HG03460 (cell line): Measurements from ENCODE around the gene PLAAT2.
"Not testable (repeated sequence)": the region's sequence is repeated elsewhere in the genome, so short reads cannot be mapped to it uniquely, and the experiment has no call there.

ENCODE experiments used
- ATAC-seq: cut with Tn5 transposase; IDR thresholded peaks from one replicate; pipeline ENCODE4 v1.9.1; 2021; ENCODE audit not compliant: unreplicated experiment

Gene PLAAT2

DNA sequence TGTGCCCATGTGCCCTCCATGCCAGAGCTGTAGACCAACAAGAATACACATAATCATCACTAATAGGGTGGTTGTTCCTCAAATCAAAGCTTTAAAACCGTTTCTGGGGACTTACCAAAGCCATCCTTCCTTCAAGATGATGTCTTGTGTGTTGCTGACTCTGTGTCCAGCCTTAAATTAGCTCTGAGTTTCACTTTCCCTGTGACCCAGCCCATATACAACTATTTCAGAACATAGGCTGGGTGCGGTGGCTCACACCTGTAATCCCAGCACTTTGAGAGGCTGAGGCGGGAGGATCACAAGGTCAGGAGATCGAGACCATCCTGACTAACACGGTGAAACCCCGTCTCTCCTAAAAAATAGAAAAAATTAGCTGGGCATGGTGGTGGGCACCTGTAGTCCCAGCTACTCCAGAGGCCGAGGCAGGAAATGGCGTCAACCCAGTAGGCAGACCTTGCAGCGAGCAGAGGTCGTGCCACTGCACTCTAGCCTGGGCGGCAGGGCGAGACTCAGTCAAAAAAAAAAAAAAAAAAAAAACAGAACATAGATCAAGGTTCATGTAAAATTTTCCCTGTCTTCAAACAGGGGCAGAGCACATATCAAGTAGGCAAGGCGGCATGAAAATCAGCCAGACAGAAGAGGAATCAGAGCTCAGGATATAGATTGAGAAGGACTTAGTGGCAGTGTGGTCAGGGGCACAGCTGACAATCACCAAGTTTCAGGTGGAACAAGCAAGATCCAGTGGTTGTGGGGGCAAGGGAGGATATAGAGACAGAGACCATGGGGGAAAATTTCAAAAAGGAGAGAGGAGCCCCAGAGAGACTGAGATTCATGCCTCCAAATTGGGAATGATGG lies at the start of gene PLAAT2:
Gene PLAAT2 (minus strand): TSS at position 179 of the 855 bp plus-strand sequence. CDS start 55 bp downstream, at position 124.
- ATAC-seq: no peak

- ATAC-seq: no peak
Observed at GRCh38 chr11:63612181-63612580, 49.0 kb upstream of the PLAAT2 start.

DNA sequence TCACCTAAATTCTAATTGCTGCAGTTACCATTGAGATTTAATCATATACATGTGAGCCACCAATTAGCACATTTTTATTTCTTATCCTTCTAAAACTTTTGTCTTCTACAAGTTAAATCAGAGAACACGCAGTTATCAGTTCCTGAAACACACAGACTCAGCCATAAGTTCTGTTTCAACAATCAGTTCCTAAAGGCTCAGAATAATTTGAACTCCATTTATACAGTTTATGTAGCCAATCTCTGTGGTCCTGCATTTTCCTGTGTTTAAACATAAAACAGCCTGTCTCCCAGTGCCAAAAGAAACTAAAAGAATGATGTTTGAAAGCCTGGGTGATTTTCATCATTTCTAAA lies 48.2 kb upstream of the PLAAT2 start:
- no peak for ATAC-seq

DNA sequence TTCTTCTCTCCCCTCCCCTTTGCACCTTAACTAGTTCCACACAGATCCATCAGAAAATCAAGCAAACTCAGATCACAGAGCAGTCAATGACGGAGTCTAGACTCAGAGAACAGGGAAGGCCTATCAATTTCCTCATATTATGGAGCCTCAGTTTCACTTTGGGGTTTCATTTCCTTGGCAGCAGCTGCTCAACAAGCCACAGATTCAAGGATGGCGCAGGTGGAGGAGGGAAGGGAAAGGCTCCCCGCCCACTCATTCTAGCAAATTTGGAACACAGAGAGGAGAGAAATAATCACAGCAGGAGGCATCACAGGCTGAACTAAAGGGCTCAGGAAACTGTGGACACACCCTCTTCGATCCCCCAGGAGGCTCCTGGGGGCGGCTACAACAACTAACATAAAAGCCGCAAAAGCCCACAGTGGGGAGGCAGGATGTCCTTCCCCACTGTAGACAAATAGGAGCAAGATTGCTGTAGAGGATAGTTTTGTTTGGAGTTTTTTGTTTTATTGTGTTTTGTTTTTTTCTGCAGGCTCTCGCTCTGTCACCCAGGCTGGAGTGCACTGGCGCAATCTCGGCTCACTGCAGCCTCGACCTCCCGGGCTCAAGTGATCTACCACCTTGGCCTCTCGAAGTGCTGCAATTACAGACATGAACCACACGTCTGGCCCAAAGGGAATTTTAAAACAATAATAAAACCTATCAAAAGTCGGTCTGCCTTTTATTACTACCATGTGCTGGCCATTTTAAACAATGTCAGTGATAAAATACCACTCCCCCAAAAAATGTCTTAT lies 47.6 kb upstream of the PLAAT2 start:
- no peak for ATAC-seq

DNA sequence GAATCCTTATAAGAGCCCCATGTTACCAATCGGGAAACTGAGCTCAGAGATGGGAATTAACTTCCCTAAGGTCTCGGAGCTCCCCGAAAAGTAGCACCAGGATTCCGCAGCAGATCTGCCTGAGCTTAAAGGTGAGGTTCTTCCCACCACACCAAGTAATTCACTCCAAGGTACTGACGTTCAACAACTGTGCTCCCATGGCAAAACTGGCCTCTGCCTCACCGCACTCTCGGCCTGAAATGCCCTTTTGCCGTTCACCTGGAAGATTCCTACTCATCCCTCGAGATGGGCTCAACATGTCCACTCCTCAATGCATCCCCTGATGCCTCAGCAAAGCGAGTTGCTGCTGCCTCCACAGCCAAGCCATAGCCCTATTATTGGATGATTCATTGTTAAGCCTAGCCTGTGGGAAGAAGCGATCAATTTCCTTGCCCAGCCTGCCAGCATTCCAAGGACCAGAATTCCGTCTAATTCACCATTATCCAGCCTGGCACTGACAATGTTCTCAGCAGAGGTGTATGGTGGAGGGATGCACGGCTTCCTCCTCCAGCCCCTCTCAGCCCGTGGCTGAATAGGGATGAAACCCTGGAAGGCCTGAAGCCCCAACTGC lies 46.9 kb upstream of the PLAAT2 start:
- ATAC-seq: no peak

DNA sequence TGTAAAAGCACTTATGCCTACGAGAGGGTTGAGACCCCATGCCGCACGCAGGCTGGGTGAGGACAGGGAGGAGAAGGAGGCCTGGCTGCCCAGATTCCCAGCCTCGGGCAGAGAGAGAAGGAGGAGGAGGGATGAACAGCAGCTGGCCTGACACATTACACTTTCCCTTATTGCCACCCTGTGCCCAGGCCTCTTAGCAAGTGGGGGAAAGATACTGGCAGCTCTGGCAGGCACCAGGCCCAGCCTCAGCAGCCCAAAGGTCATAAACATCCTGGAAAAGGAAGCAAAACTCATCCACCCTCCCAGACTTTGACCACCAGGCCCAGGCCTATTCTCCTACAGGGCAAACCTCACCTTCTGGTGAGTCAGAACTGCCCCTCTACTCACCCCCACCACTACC lies 46.4 kb upstream of the PLAAT2 start:
- no peak for ATAC-seq

DNA sequence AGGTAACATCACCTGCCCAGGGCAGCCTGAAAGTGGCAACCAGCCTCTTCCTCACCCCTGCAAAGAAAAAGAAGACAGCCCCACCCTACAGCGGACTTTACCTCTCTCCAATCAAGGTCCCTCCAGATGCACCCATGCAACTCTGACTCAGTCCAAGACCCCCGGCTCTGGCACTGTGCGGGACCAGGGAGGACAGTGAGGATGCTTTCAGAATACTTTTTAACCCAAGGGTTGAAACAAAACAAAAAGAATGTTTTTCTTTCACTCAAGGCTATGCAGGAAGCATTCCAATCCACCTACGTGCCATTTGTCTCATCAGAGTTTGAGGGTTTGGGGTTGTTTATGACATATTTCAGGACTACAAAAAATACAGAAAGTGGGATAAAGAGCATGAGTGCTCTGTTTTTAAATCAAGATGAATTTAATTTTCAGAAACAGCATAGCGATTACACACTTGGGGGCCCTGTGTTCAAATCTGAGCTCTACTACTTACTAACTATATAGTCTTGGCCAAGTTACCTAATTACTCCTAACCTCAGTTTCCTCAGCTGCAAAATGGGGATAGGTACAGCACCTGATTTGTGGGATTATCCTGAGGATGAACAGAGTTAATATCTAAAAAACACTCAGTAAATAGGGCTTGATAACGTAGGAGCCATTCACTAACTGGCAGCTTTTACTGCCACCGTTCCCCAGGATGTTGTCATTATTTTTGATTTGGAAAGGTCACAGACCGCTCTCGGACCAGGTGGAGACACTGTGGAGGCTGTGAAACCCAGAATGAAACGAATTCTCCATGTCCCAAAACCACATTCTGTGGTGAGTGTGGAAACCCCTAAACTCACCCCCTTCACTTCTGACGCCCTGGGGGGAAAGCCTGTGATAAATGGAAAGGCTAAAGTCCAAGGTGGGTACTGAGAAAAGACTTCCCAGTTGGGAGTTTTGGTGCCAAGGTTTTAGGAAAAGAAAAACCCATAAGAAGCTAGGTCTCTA lies 45.5 kb upstream of the PLAAT2 start:
- no peak for ATAC-seq

DNA sequence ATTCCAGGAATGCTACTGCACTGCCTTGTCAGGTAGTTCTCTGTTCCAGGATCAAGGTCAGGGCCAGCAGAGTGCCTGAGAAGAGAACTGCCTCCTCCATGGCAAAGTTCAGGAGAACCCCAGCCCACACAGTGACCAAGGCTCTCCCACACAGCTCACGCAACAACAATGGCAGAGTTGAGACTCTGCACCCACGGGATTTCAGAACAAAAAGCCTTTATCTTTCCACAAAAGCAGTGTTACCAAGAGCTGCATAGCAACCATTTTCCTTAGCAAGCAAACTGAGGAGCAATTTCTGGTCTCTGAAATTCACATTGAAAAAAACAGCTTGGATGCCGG lies 40.0 kb upstream of the PLAAT2 start:
- no peak for ATAC-seq

- ATAC-seq: not testable (repeated sequence)
Observed at GRCh38 chr11:63602290-63603179, 39.4 kb upstream of the PLAAT2 start.

- ATAC-seq: no peak
Observed at GRCh38 chr11:63599211-63600122, 36.3 kb upstream of the PLAAT2 start.

- ATAC-seq: no peak
Observed at GRCh38 chr11:63598556-63598955, 35.4 kb upstream of the PLAAT2 start.

GRCh38 chr11:63595296-63595695 lies 32.1 kb upstream of the PLAAT2 start:
- no peak for ATAC-seq

GRCh38 chr11:63592975-63593395 lies 29.8 kb upstream of the PLAAT2 start:
- no peak for ATAC-seq

DNA sequence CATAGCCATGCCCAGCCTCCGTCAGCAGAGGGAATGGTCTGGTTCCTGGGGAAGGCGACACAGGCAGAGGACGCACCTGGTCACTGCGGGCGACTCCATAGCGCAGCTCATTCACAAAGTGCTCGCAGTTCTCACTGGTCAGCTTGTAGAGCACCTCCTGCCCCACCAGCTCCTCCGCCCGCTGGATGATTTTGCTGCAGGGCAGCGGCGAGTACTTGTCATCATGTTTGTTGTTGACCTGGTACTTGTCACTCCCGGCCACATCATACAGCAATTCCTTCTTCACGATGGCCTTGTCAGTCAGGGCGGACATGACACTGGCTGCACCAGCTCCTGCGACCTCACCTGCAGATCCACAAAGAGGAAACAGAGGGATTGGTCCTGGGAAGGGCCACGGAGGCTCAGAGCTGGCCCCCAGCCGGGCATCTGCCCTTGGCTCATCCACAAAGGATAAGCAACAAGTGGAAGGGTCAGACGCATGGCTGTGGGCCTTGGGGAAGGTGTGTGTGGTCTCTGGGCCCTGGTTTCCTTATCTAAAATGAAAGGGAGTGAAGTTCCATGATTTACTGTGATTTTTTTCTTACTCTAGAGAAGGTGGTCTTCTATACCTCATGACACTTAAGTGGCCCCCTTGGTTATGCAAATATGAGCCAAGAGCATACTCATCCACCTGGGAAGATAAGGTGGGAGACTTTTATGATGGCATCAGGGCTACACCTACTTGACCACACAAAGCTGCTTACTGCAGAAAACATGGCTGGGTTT lies 27.0 kb upstream of the PLAAT2 start:
- ATAC-seq: no peak

- no peak for ATAC-seq
Observed at GRCh38 chr11:63589000-63589399, 25.8 kb upstream of the PLAAT2 start.

DNA sequence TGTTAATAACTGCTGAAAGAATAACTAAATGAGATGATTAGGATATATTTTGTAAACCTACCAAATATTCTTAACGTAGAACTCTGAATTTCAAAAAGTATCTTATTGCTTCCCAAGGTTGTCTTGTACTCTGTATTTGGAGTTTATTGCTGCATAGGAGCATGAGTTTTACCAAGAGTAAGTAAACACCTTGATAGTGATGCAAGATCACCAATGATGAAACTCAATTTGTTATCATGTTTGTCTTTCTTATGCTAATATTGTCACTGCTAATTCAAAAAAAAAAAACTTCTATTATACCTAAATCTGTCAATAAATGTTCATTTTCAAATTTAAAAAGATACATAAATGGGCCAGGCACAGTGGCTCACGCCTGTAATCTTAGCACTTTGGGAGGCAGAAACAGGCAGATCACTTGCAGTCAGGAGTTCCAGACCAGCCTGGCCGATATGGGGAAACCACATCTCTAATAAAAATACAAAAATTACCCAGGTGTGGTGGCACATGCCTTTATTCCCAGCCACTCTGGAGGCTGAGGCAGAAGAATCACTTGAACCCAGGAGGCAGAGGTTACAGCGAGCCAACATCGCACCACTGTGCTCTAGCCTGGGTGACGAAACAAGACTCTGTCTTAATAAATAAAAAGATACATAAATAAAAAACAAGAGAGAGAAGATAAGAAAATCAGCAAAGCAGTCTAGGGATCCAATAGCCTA lies 23.4 kb upstream of the PLAAT2 start:
- ATAC-seq: no peak

DNA sequence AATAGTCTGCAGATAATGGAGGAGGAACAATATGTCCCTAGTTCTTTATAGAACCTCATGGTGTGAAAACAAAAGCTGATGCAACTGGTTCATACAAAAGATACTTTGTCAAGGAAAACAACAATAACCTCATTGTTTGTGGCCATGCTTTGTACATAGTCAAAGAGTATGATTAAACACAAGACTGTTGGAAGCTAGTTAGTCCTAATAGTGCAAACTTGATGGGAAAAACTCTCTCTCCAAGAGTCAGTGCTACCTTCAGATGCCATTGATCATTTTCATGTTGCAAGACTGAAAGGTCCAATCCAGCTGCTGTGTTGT lies 20.1 kb upstream of the PLAAT2 start:
- no peak for ATAC-seq
